ENCODE data around the gene KCNF1.

The KCNF1 gene

GRCh38 chr2:10891848-10892247, 19.9 kb upstream of the KCNF1 start:
- H3K4me1 ChIP-seq (ENCODE audit: insufficient read depth, low read length), result no peaks in the 10 kb centered on the region
- no peak overlapping the region for H3K9ac ChIP-seq (ENCODE audit: low read depth, low read length)
- peaks cover 2% of the 10 kb centered on the region for H3K27me3 ChIP-seq (ENCODE audit: insufficient read depth, low read length, poor library complexity)
- H3K9me3 ChIP-seq (ENCODE audit: insufficient read depth, low read length, severe bottlenecking), result no peaks in the 10 kb centered on the region
- H3K27ac ChIP-seq (ENCODE audit: low read length), result no peak overlapping the region
- no peak for TF ChIP-seq EZH2 (IDR thresholded peaks at IDR 0.05; ENCODE audit: borderline replicate concordance, low read depth, low read length, severe bottlenecking)
- TF ChIP-seq, protein P1, sequence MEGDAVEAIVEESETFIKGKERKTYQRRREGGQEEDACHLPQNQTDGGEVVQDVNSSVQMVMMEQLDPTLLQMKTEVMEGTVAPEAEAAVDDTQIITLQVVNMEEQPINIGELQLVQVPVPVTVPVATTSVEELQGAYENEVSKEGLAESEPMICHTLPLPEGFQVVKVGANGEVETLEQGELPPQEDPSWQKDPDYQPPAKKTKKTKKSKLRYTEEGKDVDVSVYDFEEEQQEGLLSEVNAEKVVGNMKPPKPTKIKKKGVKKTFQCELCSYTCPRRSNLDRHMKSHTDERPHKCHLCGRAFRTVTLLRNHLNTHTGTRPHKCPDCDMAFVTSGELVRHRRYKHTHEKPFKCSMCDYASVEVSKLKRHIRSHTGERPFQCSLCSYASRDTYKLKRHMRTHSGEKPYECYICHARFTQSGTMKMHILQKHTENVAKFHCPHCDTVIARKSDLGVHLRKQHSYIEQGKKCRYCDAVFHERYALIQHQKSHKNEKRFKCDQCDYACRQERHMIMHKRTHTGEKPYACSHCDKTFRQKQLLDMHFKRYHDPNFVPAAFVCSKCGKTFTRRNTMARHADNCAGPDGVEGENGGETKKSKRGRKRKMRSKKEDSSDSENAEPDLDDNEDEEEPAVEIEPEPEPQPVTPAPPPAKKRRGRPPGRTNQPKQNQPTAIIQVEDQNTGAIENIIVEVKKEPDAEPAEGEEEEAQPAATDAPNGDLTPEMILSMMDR (IDR thresholded peaks at IDR 0.05; ENCODE audit: borderline replicate concordance, extremely low read depth, low read length, poor library complexity, severe bottlenecking), result no peak
- H3K36me3 ChIP-seq (ENCODE audit: insufficient read depth, low read length), result no peaks in the 10 kb centered on the region
- H4K20me1 ChIP-seq (ENCODE audit: insufficient read depth, low read length), result no peaks in the 10 kb centered on the region
- ATAC-seq (ENCODE audit: insufficient read depth, low read depth), result no peak
- H3K4me2 ChIP-seq (ENCODE audit: insufficient read depth, low read length), result no peak overlapping the region
- DNase-seq, result no peak
- H3K4me3 ChIP-seq (ENCODE audit: low read depth in 1 of 2, low read length in 2 of 2), result no peak overlapping the region
- H3K79me2 ChIP-seq (ENCODE audit: insufficient read depth, low read length), result no peaks in the 10 kb centered on the region
- no peak overlapping the region for H2AFZ ChIP-seq (ENCODE audit: low read depth, low read length)

DNA sequence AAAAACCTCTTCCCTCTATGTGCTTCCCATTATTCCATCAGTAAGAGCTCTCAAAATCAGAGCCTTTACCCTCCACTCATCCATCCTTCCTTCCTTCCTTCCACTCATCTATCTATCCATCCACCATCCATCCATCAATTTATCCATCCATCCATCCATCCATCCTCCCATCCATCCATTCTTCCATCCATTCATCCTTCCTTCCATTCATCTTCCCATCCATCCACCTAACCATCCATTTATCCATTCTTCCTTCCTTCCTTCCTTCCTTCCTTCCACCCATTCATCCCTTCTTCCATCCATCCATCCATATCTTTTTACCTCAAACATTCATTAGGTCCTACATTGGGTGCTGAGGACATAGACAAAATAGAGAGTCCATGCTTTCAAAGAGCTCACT, 19.4 kb upstream of the KCNF1 start:
- Histone ChIP-seq H3K27ac (ENCODE audit: low read length) (no peak overlapping the region), H2AFZ (ENCODE audit: low read depth, low read length) (no peak overlapping the region), H3K4me2 (ENCODE audit: insufficient read depth, low read length) (no peak overlapping the region), H4K20me1 (ENCODE audit: insufficient read depth, low read length) (no peaks in the 10 kb centered on the region), H3K4me1 (ENCODE audit: insufficient read depth, low read length) (no peaks in the 10 kb centered on the region), H3K36me3 (ENCODE audit: insufficient read depth, low read length) (no peaks in the 10 kb centered on the region), H3K79me2 (ENCODE audit: insufficient read depth, low read length) (no peaks in the 10 kb centered on the region), H3K27me3 (ENCODE audit: insufficient read depth, low read length, poor library complexity) (peaks cover 2% of the 10 kb centered on the region), H3K4me3 (ENCODE audit: low read depth in 1 of 2, low read length in 2 of 2) (no peak overlapping the region), H3K9me3 (ENCODE audit: insufficient read depth, low read length, severe bottlenecking) (no peaks in the 10 kb centered on the region), H3K9ac (ENCODE audit: low read depth, low read length) (no peak overlapping the region)
- TF ChIP-seq EZH2 (IDR thresholded peaks at IDR 0.05; ENCODE audit: borderline replicate concordance, low read depth, low read length, severe bottlenecking), result no peak
- TF ChIP-seq, protein P1 (IDR thresholded peaks at IDR 0.05; ENCODE audit: borderline replicate concordance, extremely low read depth, low read length, poor library complexity, severe bottlenecking), result no peak
- DNase-seq, result no peak
- no peak for ATAC-seq (ENCODE audit: insufficient read depth, low read depth)

- Histone ChIP-seq H4K20me1 (ENCODE audit: insufficient read depth, low read length) (no peaks in the 10 kb centered on the region), H3K9ac (ENCODE audit: low read depth, low read length) (no peak overlapping the region), H3K4me1 (ENCODE audit: insufficient read depth, low read length) (no peaks in the 10 kb centered on the region), H3K79me2 (ENCODE audit: insufficient read depth, low read length) (no peaks in the 10 kb centered on the region), H2AFZ (ENCODE audit: low read depth, low read length) (no peak overlapping the region), H3K27ac (ENCODE audit: low read length) (no peak overlapping the region), H3K36me3 (ENCODE audit: insufficient read depth, low read length) (no peaks in the 10 kb centered on the region), H3K4me3 (ENCODE audit: low read depth in 1 of 2, low read length in 2 of 2) (no peak overlapping the region), H3K9me3 (ENCODE audit: insufficient read depth, low read length, severe bottlenecking) (no peaks in the 10 kb centered on the region), H3K27me3 (ENCODE audit: insufficient read depth, low read length, poor library complexity) (peaks cover 2% of the 10 kb centered on the region), H3K4me2 (ENCODE audit: insufficient read depth, low read length) (no peak overlapping the region)
- DNase-seq (no peak), ATAC-seq (ENCODE audit: insufficient read depth, low read depth) (no peak)
- TF ChIP-seq EZH2 (IDR thresholded peaks at IDR 0.05; ENCODE audit: borderline replicate concordance, low read depth, low read length, severe bottlenecking), result no peak
- TF ChIP-seq, protein P1 (IDR thresholded peaks at IDR 0.05; ENCODE audit: borderline replicate concordance, extremely low read depth, low read length, poor library complexity, severe bottlenecking), result no peak
Measured at GRCh38 chr2:10892796-10893350, 18.9 kb upstream of the KCNF1 start.

All from DND-41 (cell line).